HG03565 (cell line): ENCODE data around the gene RRP9.

ENCODE experiments used
- ATAC-seq: cut with Tn5 transposase; IDR thresholded peaks from one replicate; pipeline ENCODE4 v1.9.1; 2021; ENCODE audit warnings: mild to moderate bottlenecking, moderate library complexity; ENCODE audit not compliant: unreplicated experiment

RRP9 gene

GRCh38 chr3:51958603-51959521 lies 17.2 kb upstream of the RRP9 start:
- no peak for ATAC-seq

- no peak for ATAC-seq
Measured at GRCh38 chr3:51957520-51958205, 16.0 kb upstream of the RRP9 start.

GRCh38 chr3:51955893-51956770 lies 14.4 kb upstream of the RRP9 start:
- no peak for ATAC-seq

- ATAC-seq, result no peak
Measured at GRCh38 chr3:51955175-51955892, 13.6 kb upstream of the RRP9 start, which contains the start of gene GPR62. GPR62 (plus strand) TSS chr3:51955381; CDS start chr3:51955653, 272 bp downstream.

- no peak for ATAC-seq
Measured at GRCh38 chr3:51954713-51955112, 13.0 kb upstream of the RRP9 start.

- ATAC-seq, result no peak
Measured at GRCh38 chr3:51954105-51954504, 12.4 kb upstream of the RRP9 start.

- no peak for ATAC-seq
Measured at GRCh38 chr3:51953445-51953844, 11.7 kb upstream of the RRP9 start.

- ATAC-seq, result no peak
Measured at GRCh38 chr3:51950899-51951298, 9.2 kb upstream of the RRP9 start.

GRCh38 chr3:51949121-51949520 lies 7.4 kb upstream of the RRP9 start:
- ATAC-seq, result no peak

GRCh38 chr3:51948016-51948580 lies 6.4 kb upstream of the RRP9 start:
- no peak for ATAC-seq

GRCh38 chr3:51947215-51947900 lies 5.7 kb upstream of the RRP9 start:
- ATAC-seq, result no peak

- no peak for ATAC-seq
Measured at GRCh38 chr3:51946796-51947195, 5.1 kb upstream of the RRP9 start.

- no peak for ATAC-seq
Measured at GRCh38 chr3:51945926-51946705, 4.4 kb upstream of the RRP9 start.

- no peak for ATAC-seq
Measured at GRCh38 chr3:51945031-51945840, 3.5 kb upstream of the RRP9 start.

GRCh38 chr3:51944451-51945021 lies 2.8 kb upstream of the RRP9 start:
- no peak for ATAC-seq

GRCh38 chr3:51943451-51944391 lies 2.0 kb upstream of the RRP9 start:
- no peak for ATAC-seq
